GM23248 (cell line): ENCODE measurements around the gene CDC45. TPM values are rescaled to one million over a fixed set of nuclear protein-coding genes. Genes with fewer than 3 reads are reported as not detected.
A peak's percentile ranks its signal among the peaks of the same experiment; 100 is the strongest.

ENCODE experiments used
- DNase-seq: peaks from one replicate; pipeline ENCODE4 v3.0.0-alpha.2; 2015
- H2AFZ ChIP-seq: fragments of 200-600 bp; sonication (generic); 2 replicates; pipeline ENCODE4 v1.6.1; 2016; ENCODE audit warnings: antibody characterized with exemption
- H3F3A ChIP-seq: fragments of 200-600 bp; sonication (generic); 2 replicates; pipeline ENCODE4 v1.6.1; 2016; ENCODE audit warnings: mild to moderate bottlenecking, antibody characterized with exemption, mixed run types; ENCODE audit not compliant: insufficient read depth
- H3K27ac ChIP-seq: fragments of 200-600 bp; sonication (generic); 2 replicates; pipeline ENCODE4 v1.5.1; 2016; ENCODE audit warnings: mild to moderate bottlenecking
- H3K27me3 ChIP-seq: fragments of 200-600 bp; sonication (generic); replicated peaks from 2 replicates; pipeline ENCODE4 v1.6.1; 2016; ENCODE audit warnings: mild to moderate bottlenecking; ENCODE audit not compliant: insufficient read depth
- H3K36me3 ChIP-seq: fragments of 200-600 bp; sonication (generic); 2 replicates; pipeline ENCODE4 v1.6.1; 2016; ENCODE audit warnings: low read depth, mild to moderate bottlenecking
- H3K4me1 ChIP-seq: fragments of 200-600 bp; sonication (generic); 2 replicates; pipeline ENCODE4 v1.6.1; 2016; ENCODE audit warnings: mild to moderate bottlenecking; ENCODE audit not compliant: insufficient read depth
- H3K4me2 ChIP-seq: fragments of 200-600 bp; sonication (generic); one replicate; pipeline ENCODE4 v1.6.1; 2016; ENCODE audit warnings: mild to moderate bottlenecking; ENCODE audit not compliant: unreplicated experiment
- H3K4me3 ChIP-seq: fragments of 200-600 bp; sonication (generic); 2 replicates; pipeline ENCODE4 v1.5.1; 2016; ENCODE audit warnings: mild to moderate bottlenecking
- H3K79me2 ChIP-seq: fragments of 200-600 bp; sonication (generic); 2 replicates; pipeline ENCODE4 v1.6.1; 2016; ENCODE audit warnings: mild to moderate bottlenecking; ENCODE audit not compliant: insufficient read depth
- H3K9ac ChIP-seq: fragments of 200-600 bp; sonication (generic); 2 replicates; pipeline ENCODE4 v1.6.1; 2016; ENCODE audit warnings: mild to moderate bottlenecking
- H3K9me2 ChIP-seq: fragments of 200-600 bp; sonication (generic); 2 replicates; pipeline ENCODE4 v1.6.1; 2016; ENCODE audit warnings: mixed run types, mild to moderate bottlenecking, moderate library complexity; ENCODE audit not compliant: insufficient read depth
- H3K9me3 ChIP-seq: fragments of 200-600 bp; sonication (generic); one replicate; pipeline ENCODE4 v1.6.1; 2017; ENCODE audit warnings: low read depth
- H4K20me1 ChIP-seq: fragments of 200-600 bp; sonication (generic); 2 replicates; pipeline ENCODE4 v1.6.0; 2016; ENCODE audit not compliant: insufficient read depth
- EZH2 ChIP-seq: fragments of 200-600 bp; sonication (generic); IDR thresholded peaks from 2 replicates; pipeline ENCODE4 v1.6.1; 2018; ENCODE audit warnings: antibody characterized with exemption, mild to moderate bottlenecking; ENCODE audit not compliant: insufficient read depth, poor library complexity, severe bottlenecking
- EZH2phosphoT487 ChIP-seq: fragments of 200-600 bp; sonication (generic); IDR thresholded peaks from 2 replicates; pipeline ENCODE4 v1.6.1; 2018; ENCODE audit warnings: antibody characterized with exemption, moderate library complexity, mild to moderate bottlenecking, low read depth; ENCODE audit not compliant: insufficient read depth
- WGBS, 2 experiments: methylation state at CpG; one replicate each; pipeline ENCODE4 v1.1.6; 2015 to 2017; ENCODE audit warnings: low lambda C conversion rate in 2 of 2, low coverage in 1 of 2; ENCODE audit errors: missing lambda C conversion rate in 2 of 2; 5-methylcytosine and 5-hydroxymethylcytosine counted together
- in situ Hi-C: fragments of 300-500 bp; cut with MboI; formaldehyde crosslinking; loops from 2 replicates; pipeline ENCODE4 v1.15.0; 2020
- polyA plus RNA-seq: library from polyadenylated mRNA; unstranded; fragments of >200 nt; fragmentation: Nextera tagmentation; extraction: Ambion mirVana; gene quantifications from 2 replicates; pipeline ENCODE4 v1.2.1, GENCODE V29; 2016
- total RNA-seq: library from RNA; depleted of rRNA; stranded (reverse); fragments of >200 nt; shearing (Covaris generic); gene quantifications from 2 replicates; pipeline ENCODE4 v1.2.3, GENCODE V29; 2014

CDC45 gene
- total and polyA plus RNA-seq, 2 experiments from 2014 or later = 9.5 to 10.1 TPM

GRCh38 chr22:19480789-19481188 is 1.1 kb downstream of the CDC45 start:
- peaks cover 4% of the 10 kb centered on the region; the same call in 1 of the 2 replicates for H4K20me1 ChIP-seq
- no peaks in the 10 kb centered on the region for H3K27me3 ChIP-seq
- peak overlapping the region; percentile 83 for H3K4me3 ChIP-seq
- peaks cover 43% of the 10 kb centered on the region for H3K79me2 ChIP-seq
- in situ Hi-C loops = no loop called here
- H2AFZ ChIP-seq = 0 out of 2 replicates have a peak overlapping the region, but pooled peaks have one; percentile 90
- H3K36me3 ChIP-seq = no peaks in the 10 kb centered on the region
- peaks cover 16% of the 10 kb centered on the region; the same call in 1 of the 2 replicates for H3F3A ChIP-seq
- H3K9me3 ChIP-seq = no peaks in the 10 kb centered on the region
- no peak for DNase-seq
- WGBS, 2 experiments = 72 to 74% methylated on average over 10 of the region's 10 CpGs
- no peaks in the 10 kb centered on the region for H3K9me2 ChIP-seq
- peak overlapping the region; percentile 93 for H3K9ac ChIP-seq
- peaks cover 21% of the 10 kb centered on the region for H3K4me1 ChIP-seq
- no peak overlapping the region for H3K27ac ChIP-seq
- H3K4me2 ChIP-seq = no peak overlapping the region
- TF ChIP-seq EZH2 (no peak), EZH2phosphoT487 (no peak)

- no peak for TF ChIP-seq EZH2phosphoT487
- no peak for TF ChIP-seq EZH2
- H4K20me1 ChIP-seq = peaks cover 4% of the 10 kb centered on the region; the same call in 1 of the 2 replicates
- no peak overlapping the region for H3K27ac ChIP-seq
- peaks cover 16% of the 10 kb centered on the region; the same call in 1 of the 2 replicates for H3F3A ChIP-seq
- DNase-seq = no peak
- H3K4me1 ChIP-seq = peaks cover 18% of the 10 kb centered on the region
- H3K27me3 ChIP-seq = no peaks in the 10 kb centered on the region
- no peak overlapping the region for H3K4me3 ChIP-seq
- no peaks in the 10 kb centered on the region for H3K9me3 ChIP-seq
- no peaks in the 10 kb centered on the region for H3K9me2 ChIP-seq
- no peak overlapping the region for H2AFZ ChIP-seq
- WGBS, 2 experiments = 84 to 86% methylated on average over 9 of the region's 9 CpGs
- no peak overlapping the region for H3K4me2 ChIP-seq
- H3K9ac ChIP-seq = no peak overlapping the region
- in situ Hi-C loops = no loop called here
- H3K36me3 ChIP-seq = no peaks in the 10 kb centered on the region
- peaks cover 27% of the 10 kb centered on the region for H3K79me2 ChIP-seq
These were observed 2.6 kb downstream of the CDC45 start for GRCh38 chr22:19482297-19482696.

- no peak overlapping the region for H3K9ac ChIP-seq
- H3K9me3 ChIP-seq = no peaks in the 10 kb centered on the region
- H3K4me2 ChIP-seq = peak overlapping the region; percentile 8
- no peaks in the 10 kb centered on the region for H3K27me3 ChIP-seq
- in situ Hi-C loops = no loop called here
- H2AFZ ChIP-seq = no peak overlapping the region
- no peak overlapping the region for H3K4me3 ChIP-seq
- TF ChIP-seq EZH2phosphoT487 (no peak), EZH2 (no peak)
- peak overlapping the region; percentile 53 for H3K27ac ChIP-seq
- DNase-seq = peak; percentile 75
- H3K36me3 ChIP-seq = no peaks in the 10 kb centered on the region
- no peaks in the 10 kb centered on the region for H4K20me1 ChIP-seq
- H3K4me1 ChIP-seq = peaks cover 10% of the 10 kb centered on the region
- 61 to 63% methylated on average over 8 of the region's 8 CpGs for WGBS, 2 experiments
- peaks cover 14% of the 10 kb centered on the region for H3K79me2 ChIP-seq
- peaks cover 8% of the 10 kb centered on the region; the same call in 1 of the 2 replicates for H3F3A ChIP-seq
- no peaks in the 10 kb centered on the region for H3K9me2 ChIP-seq
These were observed 3.9 kb downstream of the CDC45 start for GRCh38 chr22:19483481-19484244.

DNA sequence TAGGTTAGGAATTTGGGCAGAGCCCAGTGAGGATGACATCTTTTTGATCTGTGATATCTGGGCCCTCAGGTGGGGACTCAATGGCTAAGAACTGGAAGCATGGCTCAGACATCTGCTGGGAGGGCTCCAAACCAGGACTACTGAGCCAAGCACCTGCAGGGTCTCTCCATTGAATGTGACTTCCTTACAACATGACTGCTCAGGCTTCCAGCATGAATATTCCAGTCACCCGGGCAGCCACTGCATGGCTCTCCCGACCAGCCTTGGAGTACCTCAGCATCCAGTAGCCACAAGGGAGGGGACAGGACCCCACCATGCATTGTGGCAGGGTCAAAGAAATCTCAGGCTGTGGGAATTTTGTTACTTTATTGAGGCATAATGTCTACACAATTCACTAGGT is 8.6 kb downstream of the CDC45 start:
- in situ Hi-C loops = no loop called here

More for the DNA sequence above, 8.6 kb downstream of the CDC45 start:
- H3K4me3 ChIP-seq = no peak overlapping the region
- H3K9ac ChIP-seq = no peak overlapping the region
- no peak overlapping the region for H2AFZ ChIP-seq
- H3K9me2 ChIP-seq = no peaks in the 10 kb centered on the region
- no peaks in the 10 kb centered on the region for H3K36me3 ChIP-seq
- no peaks in the 10 kb centered on the region for H4K20me1 ChIP-seq
- H3K4me2 ChIP-seq = no peak overlapping the region
- no peaks in the 10 kb centered on the region for H3K27me3 ChIP-seq
- H3K4me1 ChIP-seq = peaks cover 5% of the 10 kb centered on the region
- no peaks in the 10 kb centered on the region for H3K9me3 ChIP-seq
- DNase-seq = no peak
- H3K27ac ChIP-seq = no peak overlapping the region
- TF ChIP-seq EZH2 (no peak), EZH2phosphoT487 (no peak)
- no peaks in the 10 kb centered on the region for H3K79me2 ChIP-seq
- H3F3A ChIP-seq = peaks cover 6% of the 10 kb centered on the region; the same call in 1 of the 2 replicates
- 58 to 77% methylated on average over 2 of the region's 2 CpGs for WGBS, 2 experiments
